ENCODE measurements around the gene CC2D2A.
"Not testable (repeated sequence)": the region's sequence is repeated elsewhere in the genome, so short reads cannot be mapped to it uniquely, and the experiment has no call there.

The CC2D2A gene

DNA sequence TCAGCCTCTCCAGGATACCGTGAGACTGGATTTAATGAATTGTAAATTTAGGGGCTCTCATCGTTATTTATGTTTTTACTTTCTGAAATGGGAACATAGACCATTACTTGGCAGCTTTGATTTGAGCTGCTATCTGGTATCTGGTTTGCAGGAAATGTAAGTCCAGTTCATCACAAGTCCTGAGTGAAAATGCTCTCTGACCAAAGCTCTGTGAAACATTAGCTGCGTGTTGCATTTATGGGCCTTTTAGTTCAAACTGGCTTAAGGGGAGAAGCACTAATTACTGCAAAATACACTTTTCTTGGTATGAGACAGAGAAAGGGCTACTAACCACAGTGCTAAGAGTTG lies 420 bp downstream of the CC2D2A start:
- no peak for DNase-seq

GRCh38 chr4:15476396-15476795 lies 6.7 kb downstream of the CC2D2A start:
- DNase-seq: no peak

DNA sequence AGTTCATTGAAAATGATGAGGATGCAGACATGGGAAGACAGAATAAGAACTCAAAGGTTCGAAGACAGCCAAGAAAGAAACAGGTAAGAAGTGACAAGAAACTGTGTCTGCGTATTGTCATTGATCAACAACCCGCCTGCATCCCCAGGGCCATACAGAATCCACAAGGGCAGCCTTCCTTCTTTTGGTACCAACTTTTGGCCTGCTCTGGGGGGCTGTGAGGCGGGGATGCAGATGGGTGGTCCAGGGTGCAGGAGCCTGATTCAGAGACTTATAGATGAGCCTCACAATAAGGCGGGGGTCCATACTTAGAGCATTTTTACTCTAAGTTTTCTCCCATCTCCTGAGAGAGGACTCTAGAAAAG lies 9.0 kb downstream of the CC2D2A start:
- no peak for DNase-seq

- no peak for DNase-seq
Observed at GRCh38 chr4:15479089-15479912, 9.6 kb downstream of the CC2D2A start.

- DNase-seq: no peak
Observed at GRCh38 chr4:15479913-15480185, 10.2 kb downstream of the CC2D2A start.

DNA sequence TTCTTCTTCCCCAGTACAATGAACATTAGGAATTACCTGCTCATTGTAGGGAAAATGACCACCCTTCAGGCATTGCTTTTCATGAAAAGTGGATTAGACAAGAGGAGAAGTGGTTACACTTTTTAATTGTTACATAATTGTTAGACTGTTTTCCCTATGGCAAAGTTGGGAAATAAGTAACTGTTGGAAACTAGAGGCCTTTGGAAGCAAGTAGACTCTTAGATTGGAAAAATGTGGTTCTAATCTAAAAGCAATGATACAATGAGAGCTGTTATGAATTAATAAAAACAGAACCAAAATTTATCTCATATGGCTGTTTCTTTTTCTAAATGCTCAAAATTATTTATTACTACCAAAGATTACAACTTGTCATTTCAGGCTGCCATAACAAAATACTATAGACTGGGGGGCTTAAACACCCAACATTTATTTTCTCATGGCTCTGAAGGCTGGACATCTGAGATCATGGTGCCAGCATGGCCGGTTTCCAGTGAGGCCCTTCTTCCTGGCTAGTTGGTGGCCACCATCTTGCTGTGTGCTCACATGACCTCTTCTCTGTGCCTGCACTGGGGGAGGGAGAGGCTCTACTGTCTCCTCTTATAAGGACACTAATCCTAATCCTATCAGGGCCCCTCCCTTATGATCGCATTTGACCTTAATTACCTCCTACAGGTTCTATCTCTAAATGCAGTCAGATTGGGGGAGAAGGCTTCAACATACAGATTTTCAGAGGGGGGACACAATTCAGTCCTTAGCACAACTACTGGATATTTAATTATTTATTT lies 12.5 kb downstream of the CC2D2A start:
- no peak for DNase-seq

GRCh38 chr4:15482842-15483241 lies 13.2 kb downstream of the CC2D2A start:
- DNase-seq: no peak

DNA sequence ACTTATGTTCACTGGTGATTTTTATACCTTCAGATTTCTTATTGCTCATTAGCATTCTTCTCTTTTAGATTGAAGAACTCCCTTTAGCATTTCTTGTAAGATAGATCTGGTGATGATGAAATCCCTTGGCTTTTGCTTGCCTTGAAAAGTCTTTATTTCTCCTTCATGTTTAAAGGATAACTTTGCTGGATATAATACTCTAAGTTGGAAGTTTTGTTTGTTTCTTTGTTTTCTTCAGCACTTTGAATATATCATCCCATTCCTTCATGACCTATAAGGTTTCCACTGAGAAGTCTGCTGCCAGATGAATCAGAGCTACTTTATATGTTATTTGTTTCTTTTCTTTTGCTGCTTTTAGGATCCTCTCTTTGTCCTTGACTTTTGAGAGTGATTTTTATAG lies 18.5 kb downstream of the CC2D2A start:
- DNase-seq: no peak

DNA sequence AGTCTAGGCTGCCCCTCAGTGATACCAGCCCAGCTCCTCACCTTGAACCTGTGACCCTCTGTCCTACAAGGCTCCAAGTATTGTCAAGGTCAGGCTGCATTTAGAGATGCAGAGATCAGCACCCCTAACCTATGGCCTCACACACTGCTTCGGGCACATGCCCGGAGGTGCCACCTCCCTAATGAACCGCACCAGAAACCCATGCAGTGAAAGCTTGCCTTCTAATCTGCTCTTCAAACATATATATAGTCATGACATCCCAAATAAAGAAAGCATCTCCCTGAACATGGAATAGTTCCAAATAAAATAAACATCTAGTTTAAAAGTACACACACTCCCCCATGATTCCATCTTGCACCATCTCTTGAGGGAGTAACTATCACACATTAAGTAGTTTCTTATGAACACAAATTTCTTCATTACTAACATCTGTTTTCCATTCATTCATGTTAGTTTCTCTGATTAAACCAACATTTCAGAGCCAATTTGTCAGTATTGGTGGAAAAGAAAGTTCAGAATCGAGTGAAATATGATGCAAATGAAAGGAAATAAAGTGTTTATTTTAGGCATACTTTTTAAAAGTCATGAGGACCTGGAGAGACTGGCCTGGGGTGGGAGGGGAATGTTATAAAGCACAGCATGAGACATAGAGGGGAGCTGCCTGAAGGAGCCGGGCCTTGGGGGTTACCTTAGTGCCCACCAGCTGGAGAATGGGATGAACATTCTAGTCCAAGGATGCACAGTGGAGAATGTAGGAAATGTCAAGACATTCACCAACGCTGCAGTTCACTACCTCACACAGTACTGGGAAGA lies 19.2 kb downstream of the CC2D2A start:
- DNase-seq: no peak

GRCh38 chr4:15489551-15489950 lies 19.9 kb downstream of the CC2D2A start:
- DNase-seq: no peak

DNA sequence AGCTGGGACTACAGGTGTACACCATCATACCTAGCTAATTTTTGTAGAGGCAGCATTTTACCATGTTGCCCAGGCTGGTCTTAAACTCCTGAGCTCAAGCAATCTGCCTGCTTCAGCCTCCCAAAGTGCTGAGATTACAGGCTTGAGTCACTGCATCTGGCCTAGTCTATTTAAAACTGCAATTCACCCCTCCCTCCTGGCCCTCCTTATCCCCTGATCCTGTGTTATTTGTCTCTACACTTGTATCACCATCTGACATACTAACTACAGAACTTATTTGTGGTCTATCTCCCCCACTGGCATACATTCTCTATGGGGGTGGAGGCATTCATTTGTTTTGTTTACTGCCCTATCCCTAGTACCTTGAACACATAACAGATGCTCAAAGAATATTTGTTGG lies 23.7 kb downstream of the CC2D2A start:
- DNase-seq: no peak

- no peak for DNase-seq
Observed at GRCh38 chr4:15495621-15496020, 25.9 kb downstream of the CC2D2A start.

DNA sequence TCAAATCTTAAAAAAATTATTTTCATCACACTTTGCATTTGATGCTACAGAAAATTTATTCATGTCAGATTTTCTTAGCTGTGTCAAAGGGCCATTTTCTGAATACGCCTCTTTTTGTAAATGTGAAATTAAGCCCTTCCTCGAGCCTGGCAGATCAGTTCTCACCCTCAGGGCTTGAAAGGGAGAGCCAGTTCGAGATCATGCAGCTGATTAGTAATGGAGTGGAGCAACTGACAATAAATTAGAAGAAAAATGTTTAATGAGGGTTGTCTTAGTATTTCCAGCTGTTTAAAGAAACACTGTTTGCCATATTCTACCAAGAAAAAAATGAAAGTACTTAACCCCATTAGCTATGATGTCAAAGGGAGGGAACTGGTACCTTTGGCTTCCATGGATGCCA lies 28.7 kb downstream of the CC2D2A start:
- DNase-seq: no peak

- no peak for DNase-seq
Observed at GRCh38 chr4:15500701-15501100, 31.0 kb downstream of the CC2D2A start.

- no peak for DNase-seq
Observed at GRCh38 chr4:15501941-15502340, 32.3 kb downstream of the CC2D2A start.

DNA sequence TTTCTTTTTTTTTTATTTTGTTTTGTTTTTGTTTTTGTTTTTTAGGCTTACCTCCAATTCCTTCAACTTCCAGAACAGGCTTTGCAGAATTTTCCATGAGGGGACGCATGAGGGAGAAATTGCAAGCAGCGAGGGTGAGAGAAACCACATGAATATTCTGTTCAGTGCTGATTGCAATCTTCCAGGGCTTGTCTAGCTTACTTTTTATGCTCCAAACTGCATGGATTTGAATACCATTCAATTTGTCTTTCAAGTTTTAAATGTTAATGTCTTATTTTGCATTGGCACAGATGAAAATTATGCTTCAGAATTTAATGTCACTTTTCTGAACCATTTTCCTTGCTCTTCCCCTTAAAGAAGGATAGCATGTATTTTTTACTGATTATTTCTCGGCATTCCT lies 32.7 kb downstream of the CC2D2A start:
- DNase-seq: no peak

DNA sequence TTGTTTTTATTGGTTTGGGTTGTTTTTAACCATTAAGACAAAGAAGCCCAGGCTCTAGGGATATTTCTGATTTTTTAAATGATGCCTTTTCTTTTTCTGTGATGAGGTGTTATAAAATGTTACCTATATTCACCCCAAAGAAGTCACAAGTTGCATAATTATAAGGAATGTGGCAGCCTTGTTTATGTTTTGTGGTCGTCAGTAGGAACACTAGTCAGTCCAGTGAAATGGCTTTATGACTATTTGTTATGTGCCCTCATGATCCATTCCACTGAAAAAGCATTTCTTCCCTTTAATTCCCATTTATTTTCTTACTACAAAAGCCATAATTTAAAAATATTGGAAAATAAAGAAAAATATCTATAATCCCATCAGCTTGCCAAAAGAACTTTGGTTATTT lies 34.4 kb downstream of the CC2D2A start:
- DNase-seq: no peak

DNA sequence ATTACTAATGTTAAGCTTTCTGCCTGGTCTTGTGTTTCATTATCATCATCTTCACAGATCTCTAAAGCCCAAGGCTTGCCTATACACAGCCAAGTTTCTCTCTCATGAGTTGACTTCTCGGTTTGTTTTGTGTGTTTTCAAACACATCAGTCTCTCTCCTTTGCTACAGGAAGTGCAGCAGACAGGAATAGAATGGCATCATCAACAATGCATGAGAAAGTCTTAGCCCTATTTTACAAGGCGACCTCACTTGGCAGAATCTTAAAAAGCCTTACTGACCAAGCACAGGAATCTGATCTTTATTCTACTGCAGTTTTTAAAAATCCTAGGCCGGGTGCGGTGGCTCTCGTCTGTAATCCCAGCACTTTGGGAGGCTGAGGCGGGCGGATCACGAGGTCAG lies 36.8 kb downstream of the CC2D2A start:
- DNase-seq: no peak

GRCh38 chr4:15507679-15508078 lies 38.0 kb downstream of the CC2D2A start:
- DNase-seq: no peak

DNA sequence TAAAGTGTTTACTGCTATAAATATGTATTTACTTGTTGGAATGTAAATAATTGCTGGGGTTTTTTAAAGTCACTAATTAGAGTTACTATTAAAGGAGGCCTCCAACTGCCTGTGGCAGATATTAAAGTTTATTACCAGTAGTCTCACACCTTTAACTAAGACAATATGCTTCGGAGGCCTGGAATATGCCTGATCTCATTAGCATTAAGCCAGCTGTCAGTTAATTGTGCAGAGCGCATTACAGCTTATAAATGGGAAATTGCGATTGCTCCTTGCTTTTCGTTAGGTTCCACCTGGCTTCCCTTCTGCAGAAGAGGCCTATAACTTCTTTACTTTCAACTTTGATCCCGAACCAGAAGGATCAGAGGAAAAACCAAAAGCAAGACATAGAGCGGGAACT lies 41.3 kb downstream of the CC2D2A start:
- DNase-seq: no peak

DNA sequence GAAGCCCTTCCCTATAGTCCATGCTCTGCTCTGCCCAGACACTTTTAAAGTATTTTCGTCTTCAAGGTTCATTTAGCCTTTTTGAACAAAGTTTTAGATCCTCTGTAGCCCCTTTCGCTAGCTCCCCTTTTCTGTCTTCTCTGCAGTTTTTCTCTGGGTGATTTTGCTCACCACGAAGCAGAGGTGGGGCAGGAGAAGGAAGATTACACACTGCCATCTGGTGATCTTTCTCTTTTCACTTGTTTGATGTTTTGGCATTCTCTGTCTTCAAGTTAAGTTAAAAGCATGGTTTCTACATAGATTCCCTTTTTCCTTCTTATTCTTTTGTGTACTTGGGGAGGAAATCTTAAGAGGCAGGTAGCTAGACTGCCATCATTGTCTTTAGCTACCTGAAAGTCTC lies 43.9 kb downstream of the CC2D2A start:
- no peak for DNase-seq

DNA sequence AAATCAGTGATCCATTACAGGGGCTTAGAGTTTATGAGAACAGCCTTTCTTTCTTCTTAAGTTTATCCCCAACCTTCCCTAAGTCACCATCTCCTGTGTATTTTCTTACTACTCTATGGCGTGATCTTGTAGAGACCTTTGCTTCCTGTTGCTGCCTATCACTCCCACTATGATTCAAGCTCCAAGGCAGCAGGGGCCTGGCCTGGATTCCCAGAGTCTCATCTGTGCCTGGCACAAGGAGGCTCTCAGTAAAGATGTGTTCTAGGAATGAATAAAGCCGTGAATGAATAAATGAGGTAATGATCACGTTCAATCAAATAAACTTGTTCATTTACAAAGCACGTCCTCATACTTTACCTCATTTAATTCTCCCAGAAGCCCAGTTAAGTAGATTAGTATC lies 45.4 kb downstream of the CC2D2A start:
- DNase-seq: no peak

- DNase-seq: no peak
Observed at GRCh38 chr4:15516494-15516893, 46.8 kb downstream of the CC2D2A start.

GRCh38 chr4:15517681-15518080 lies 48.0 kb downstream of the CC2D2A start:
- not testable (repeated sequence) for DNase-seq

All from activated T-cell treated with anti-CD3 and anti-CD28 coated beads, Interleukin-2, amount 50 U/mL, for 1 hour (primary cell).